Calu3 (cell line): Measurements from ENCODE around the gene NFATC3. TPM values are rescaled to one million over a fixed set of nuclear protein-coding genes. Genes with fewer than 3 reads are reported as not detected.

Source experiments
- BruUV-seq: library from RNA; stranded (reverse); fragments of 400-500 nt; replicated peaks from 2 replicates; lab custom pipeline; 2021; lab: Mats Ljungman, UMichigan
- CTCF ChIA-PET: fragments of 300-600 bp; sonication (Branson Sonifier 250); formaldehyde crosslinking; loops from one replicate; lab custom pipeline; 2022; ENCODE audit warnings: antibody characterized with exemption; lab: Charles Lee
- DNase-seq: peaks from one replicate; pipeline ENCODE4 v3.0.0; 2022
- H3K27ac Mint-ChIP-seq: one replicate; pipeline ENCODE4 v1.8.0; 2022; ENCODE audit warnings: mixed read lengths; ENCODE audit not compliant: unreplicated experiment
- H3K27me3 Mint-ChIP-seq: one replicate; pipeline ENCODE4 v1.8.0; 2022; ENCODE audit warnings: mixed read lengths; ENCODE audit not compliant: unreplicated experiment
- H3K36me3 Mint-ChIP-seq: one replicate; pipeline ENCODE4 v1.8.0; 2022; ENCODE audit warnings: mild to moderate bottlenecking, moderate library complexity, mixed read lengths; ENCODE audit not compliant: insufficient read depth, unreplicated experiment
- H3K4me1 Mint-ChIP-seq: one replicate; pipeline ENCODE4 v1.8.0; 2022; ENCODE audit warnings: mild to moderate bottlenecking, low read depth, mixed read lengths; ENCODE audit not compliant: unreplicated experiment
- H3K4me3 Mint-ChIP-seq: one replicate; pipeline ENCODE4 v1.8.0; 2022; ENCODE audit warnings: mild to moderate bottlenecking, low read depth, moderate library complexity, mixed read lengths; ENCODE audit not compliant: unreplicated experiment
- H3K9me3 Mint-ChIP-seq: one replicate; pipeline ENCODE4 v1.8.0; 2022; ENCODE audit warnings: low read depth, mixed read lengths; ENCODE audit not compliant: unreplicated experiment
- intact Hi-C: fragments of 100-400 bp; cut with micrococcal nuclease; formaldehyde crosslinking; loops from one replicate; pipeline ENCODE4 v1.10.0; 2022; ENCODE audit not compliant: unreplicated experiment
- total RNA-seq: library from RNA; stranded (reverse); gene quantifications from 2 replicates; pipeline ENCODE4 v1.2.3, GENCODE V29; 2022
- TF ChIP-seq, protein P1 (sequence below): fragments of 200-600 bp; IDR thresholded peaks from one replicate; pipeline ENCODE4 v1.8.0; 2022; ENCODE audit warnings: antibody characterized with exemption; ENCODE audit not compliant: unreplicated experiment

Gene NFATC3
- total RNA-seq, 1 experiment from 2014 or later: 39.3 TPM

- CTCF ChIA-PET: no interaction called here
- H3K4me1 Mint-ChIP-seq: peaks cover 21% of the 10 kb centered on the region
Observed at GRCh38 chr16:68249371-68249770, 164.2 kb downstream of the NFATC3 start.

GRCh38 chr16:68250951-68251350 is 165.8 kb downstream of the NFATC3 start:
- CTCF ChIA-PET: interaction anchor here (0.6 to 0.9 kb wide), 2 partner anchors 11 to 68 kb away, joined by 4 read pairs; no protein-coding TSS in a partner anchor
- BruUV-seq: no TSS peak
- TF ChIP-seq, protein P1, sequence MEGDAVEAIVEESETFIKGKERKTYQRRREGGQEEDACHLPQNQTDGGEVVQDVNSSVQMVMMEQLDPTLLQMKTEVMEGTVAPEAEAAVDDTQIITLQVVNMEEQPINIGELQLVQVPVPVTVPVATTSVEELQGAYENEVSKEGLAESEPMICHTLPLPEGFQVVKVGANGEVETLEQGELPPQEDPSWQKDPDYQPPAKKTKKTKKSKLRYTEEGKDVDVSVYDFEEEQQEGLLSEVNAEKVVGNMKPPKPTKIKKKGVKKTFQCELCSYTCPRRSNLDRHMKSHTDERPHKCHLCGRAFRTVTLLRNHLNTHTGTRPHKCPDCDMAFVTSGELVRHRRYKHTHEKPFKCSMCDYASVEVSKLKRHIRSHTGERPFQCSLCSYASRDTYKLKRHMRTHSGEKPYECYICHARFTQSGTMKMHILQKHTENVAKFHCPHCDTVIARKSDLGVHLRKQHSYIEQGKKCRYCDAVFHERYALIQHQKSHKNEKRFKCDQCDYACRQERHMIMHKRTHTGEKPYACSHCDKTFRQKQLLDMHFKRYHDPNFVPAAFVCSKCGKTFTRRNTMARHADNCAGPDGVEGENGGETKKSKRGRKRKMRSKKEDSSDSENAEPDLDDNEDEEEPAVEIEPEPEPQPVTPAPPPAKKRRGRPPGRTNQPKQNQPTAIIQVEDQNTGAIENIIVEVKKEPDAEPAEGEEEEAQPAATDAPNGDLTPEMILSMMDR: no peak
- Mint-ChIP-seq H3K36me3 (peaks cover 25% of the 10 kb centered on the region), H3K4me3 (no peak overlapping the region), H3K4me1 (peaks cover 9% of the 10 kb centered on the region), H3K27me3 (no peaks in the 10 kb centered on the region), H3K27ac (no peak overlapping the region), H3K9me3 (no peaks in the 10 kb centered on the region)
- DNase-seq: no peak
- intact Hi-C loops: no loop called here

More at GRCh38 chr16:68249371-68249770, 164.2 kb downstream of the NFATC3 start:
- H3K9me3 Mint-ChIP-seq: no peaks in the 10 kb centered on the region
- H3K27ac Mint-ChIP-seq: no peak overlapping the region
- H3K27me3 Mint-ChIP-seq: no peaks in the 10 kb centered on the region
- peaks cover 40% of the 10 kb centered on the region for H3K36me3 Mint-ChIP-seq
- DNase-seq: no peak
- TF ChIP-seq, protein P1: no peak
- intact Hi-C loops: no loop called here
- H3K4me3 Mint-ChIP-seq: no peak overlapping the region
- no TSS peak for BruUV-seq

GRCh38 chr16:68251832-68252231 is 166.7 kb downstream of the NFATC3 start:
- no peak overlapping the region for H3K27ac Mint-ChIP-seq
- BruUV-seq: no TSS peak
- TF ChIP-seq, protein P1: no peak
- H3K27me3 Mint-ChIP-seq: no peaks in the 10 kb centered on the region
- no peaks in the 10 kb centered on the region for H3K9me3 Mint-ChIP-seq
- peaks cover 19% of the 10 kb centered on the region for H3K36me3 Mint-ChIP-seq
- no peak overlapping the region for H3K4me3 Mint-ChIP-seq
- intact Hi-C loops: no loop called here
- CTCF ChIA-PET: interaction anchor here (0.9 kb wide), 1 partner anchor 10 kb away, joined by 4 read pairs; no protein-coding TSS in a partner anchor
- H3K4me1 Mint-ChIP-seq: peaks cover under 1% of the 10 kb centered on the region
- no peak for DNase-seq

GRCh38 chr16:68252383-68252782 is 167.2 kb downstream of the NFATC3 start:
- Mint-ChIP-seq H3K27me3 (no peaks in the 10 kb centered on the region), H3K9me3 (no peaks in the 10 kb centered on the region), H3K4me3 (no peak overlapping the region), H3K36me3 (peaks cover 19% of the 10 kb centered on the region), H3K4me1 (peaks cover 1% of the 10 kb centered on the region), H3K27ac (no peak overlapping the region)
- TF ChIP-seq, protein P1: no peak
- DNase-seq: no peak
- CTCF ChIA-PET: no interaction called here
- no TSS peak for BruUV-seq
- intact Hi-C loops: no loop called here
